Placental epithelial cell (primary cell): Measurements from ENCODE around the gene GMCL2. TPM values are rescaled to one million over a fixed set of nuclear protein-coding genes. Genes with fewer than 3 reads are reported as not detected.

Experiments
- total RNA-seq: library from RNA; depleted of rRNA; stranded (reverse); fragments of >200 nt; gene quantifications from 2 replicates; pipeline ENCODE4 v1.2.3, GENCODE V29; 2012

The GMCL2 gene, protein sequence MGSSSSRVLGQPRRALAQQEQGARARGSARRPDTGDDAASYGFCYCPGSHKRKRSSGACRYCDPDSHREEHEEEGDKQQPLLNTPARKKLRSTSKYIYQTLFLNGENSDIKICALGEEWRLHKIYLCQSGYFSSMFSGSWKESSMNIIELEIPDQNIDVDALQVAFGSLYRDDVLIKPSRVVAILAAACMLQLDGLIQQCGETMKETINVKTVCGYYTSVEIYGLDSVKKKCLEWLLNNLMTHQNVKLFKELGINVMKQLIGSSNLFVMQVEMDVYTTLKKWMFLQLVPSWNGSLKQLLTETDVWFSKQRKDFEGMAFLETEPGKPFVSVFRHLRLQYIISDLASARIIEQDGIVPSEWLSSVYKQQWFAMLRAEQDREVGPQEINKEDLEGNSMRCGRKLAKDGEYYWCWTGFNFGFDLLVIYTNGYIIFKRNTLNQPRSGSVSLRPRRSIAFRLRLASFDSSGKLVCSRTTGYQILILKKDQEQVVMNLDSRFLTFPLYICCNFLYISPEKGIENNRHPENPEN
- total RNA-seq = not detected in 2 replicates

DNA sequence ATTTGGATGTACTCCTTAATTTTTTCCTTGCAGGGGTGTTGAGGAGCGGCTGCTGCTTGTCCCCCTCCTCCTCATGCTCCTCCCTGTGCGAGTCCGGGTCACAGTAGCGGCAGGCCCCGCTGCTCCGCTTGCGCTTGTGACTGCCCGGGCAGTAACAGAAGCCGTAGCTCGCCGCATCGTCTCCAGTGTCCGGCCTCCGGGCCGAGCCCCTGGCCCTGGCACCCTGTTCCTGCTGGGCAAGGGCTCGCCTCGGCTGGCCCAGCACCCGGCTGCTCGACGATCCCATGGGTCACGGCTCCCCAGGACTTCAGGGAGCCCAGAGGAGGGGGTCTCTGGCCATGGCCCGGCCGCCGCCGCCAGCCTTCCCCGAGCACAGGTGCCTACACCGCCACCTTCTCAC is at the start of gene GMCL2:
Gene GMCL2 (minus strand): TSS at position 358 of the 400 bp plus-strand sequence. CDS start 72 bp downstream, at position 286.

DNA sequence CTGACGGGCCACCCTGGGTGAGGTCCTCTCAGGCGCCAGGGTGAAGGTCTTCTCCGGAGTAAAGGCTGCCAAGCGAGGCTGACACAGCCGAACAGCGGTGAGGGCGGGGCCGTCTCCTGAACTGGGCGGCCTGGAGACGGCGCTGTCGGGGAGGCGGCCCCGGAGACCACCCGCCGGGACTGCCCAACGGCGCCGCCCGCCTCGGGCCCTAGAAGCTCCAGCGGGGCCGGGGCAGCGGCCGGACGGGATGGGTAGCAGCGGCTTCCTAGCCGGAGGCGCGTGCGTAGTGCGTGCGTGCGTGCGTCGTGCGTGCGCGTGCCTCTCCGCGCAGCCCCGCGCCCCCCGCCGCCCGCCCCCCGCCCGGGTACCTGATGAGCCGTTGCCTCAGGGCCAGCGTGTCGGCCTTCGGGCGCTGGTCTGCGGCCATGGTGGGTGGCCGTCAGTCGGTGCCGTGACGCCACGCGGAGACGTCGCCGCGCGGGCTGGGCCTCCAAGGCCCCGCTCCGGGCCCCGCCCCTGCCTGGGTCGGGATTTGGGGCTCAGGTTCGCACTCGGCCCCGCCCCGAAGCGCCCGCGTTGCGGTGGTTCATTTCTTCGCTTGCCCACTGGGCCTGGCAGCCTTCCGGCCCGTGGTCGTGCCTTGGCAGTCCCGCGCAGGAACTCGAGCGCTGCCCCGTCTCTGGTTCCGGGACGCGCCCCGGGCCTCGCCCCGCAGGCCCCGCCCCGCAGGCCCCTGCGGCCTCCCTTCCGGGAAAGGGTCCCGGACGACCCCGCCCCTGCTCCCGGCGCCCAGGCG is 45.2 kb upstream of the GMCL2 start, which contains the start of gene PHYKPL:
Gene PHYKPL (minus strand): TSS at position 679 of the 796 bp plus-strand sequence. CDS start 252 bp downstream, at position 427.

DNA sequence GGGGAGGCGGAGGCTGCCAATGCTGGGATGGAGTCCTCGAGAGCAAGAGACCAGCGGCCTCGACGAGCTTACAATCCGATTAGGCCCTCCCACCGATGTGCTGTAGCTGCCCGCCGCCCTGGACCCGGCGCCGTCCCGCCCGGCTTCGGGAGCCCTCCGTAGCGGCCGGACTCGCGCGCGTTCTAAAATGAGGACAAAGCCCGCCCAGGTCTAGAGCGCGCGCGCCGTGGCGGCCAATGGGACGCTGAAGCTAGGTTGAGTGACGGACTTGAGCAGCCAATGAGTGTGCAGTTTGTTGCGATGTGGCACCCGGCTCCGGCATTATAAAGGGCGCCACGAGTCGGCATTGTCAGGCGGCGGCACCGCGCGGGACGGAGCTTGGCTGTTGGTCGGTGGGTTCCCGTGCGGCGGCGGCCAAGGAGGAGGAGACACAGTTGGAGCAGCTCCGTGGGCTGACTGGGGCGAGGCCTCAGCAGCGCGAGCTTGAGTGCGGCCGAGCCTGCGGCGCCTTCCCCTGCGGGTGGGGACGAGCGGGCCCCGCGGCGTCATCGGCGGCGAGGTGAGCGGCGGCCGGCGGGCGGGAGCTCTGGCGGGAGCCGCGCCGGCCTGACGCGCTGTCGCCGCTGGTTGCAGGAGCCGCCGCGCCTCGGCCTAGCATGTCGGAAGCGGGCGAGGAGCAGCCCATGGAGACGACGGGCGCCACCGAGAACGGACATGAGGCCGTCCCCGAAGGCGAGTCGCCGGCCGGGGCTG is 17.2 kb upstream of the GMCL2 start, which contains the start of gene HNRNPAB:
Gene HNRNPAB (plus strand): TSS at position 352 of the 753 bp plus-strand sequence. CDS start 305 bp downstream, at position 657.

DNA sequence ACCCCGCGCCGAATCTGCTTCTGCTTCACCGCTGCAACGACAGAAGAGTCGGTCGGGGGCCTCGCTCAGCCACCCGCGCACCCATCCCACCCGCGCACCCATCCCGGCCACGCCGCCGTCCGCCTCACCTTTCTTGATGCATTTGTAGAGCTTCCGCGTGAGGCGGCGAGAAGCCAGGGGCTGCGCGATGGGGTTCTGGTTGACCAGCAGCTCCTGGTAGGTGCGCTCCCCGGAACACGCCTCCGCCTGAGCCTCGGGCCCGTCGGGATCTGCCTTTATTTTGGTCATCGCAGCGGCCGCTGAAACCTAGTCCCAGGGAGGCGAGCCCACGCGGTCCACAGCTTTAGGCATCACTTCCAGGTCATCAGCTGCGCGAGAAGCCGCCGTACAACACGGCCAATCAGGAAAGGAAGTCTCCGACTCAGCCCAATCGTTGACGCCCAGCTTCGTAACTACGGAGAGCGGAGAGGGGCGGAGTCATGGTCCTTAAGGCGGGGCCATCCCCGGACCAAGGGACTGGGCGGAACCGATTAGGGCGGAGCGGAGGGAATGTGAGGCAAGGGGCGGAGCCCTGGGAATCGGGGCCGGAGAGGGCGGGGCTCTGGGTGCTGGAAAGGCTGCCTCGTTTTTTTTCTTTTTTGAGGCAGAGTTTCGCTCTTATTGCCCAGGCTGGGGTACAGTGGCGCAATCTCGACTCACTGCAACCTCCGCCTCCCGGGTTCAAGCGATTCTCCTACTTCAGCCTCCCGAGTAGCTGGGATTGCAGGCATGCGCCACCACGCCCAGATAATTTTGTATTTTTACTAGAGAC is 33.4 kb downstream of the GMCL2 start, which contains the start of gene NHP2:
Gene NHP2 (minus strand): TSS at position 356 of the 811 bp plus-strand sequence. CDS start 68 bp downstream, at position 288.

Other genes starting within 250 kb of the GMCL2 start
- gene PROP1, start 191.1 kb downstream of the GMCL2 start, total RNA-seq = not detected in 2 replicates
- gene N4BP3, start 73.8 kb downstream of the GMCL2 start, total RNA-seq = 0.39 and 0.54 TPM in 2 replicates
- 13.3 and 21.0 TPM in 2 replicates for gene RMND5B, start 56.4 kb downstream of the GMCL2 start, total RNA-seq
- gene NHP2, start 33.5 kb downstream of the GMCL2 start, total RNA-seq = 55.4 and 145 TPM in 2 replicates
- gene HNRNPAB, start 17.2 kb upstream of the GMCL2 start, total RNA-seq = 36.1 and 46.3 TPM in 2 replicates
- gene PHYKPL, start 45.4 kb upstream of the GMCL2 start, total RNA-seq = 43.3 and 63.2 TPM in 2 replicates